ENCODE data around the gene RET. TPM values are rescaled to one million over a fixed set of nuclear protein-coding genes. Genes with fewer than 3 reads are reported as not detected.

Gene RET
- polyA plus RNA-seq, 3 donors: 18.8 to 43.4 (median 23.8) TPM

DNA sequence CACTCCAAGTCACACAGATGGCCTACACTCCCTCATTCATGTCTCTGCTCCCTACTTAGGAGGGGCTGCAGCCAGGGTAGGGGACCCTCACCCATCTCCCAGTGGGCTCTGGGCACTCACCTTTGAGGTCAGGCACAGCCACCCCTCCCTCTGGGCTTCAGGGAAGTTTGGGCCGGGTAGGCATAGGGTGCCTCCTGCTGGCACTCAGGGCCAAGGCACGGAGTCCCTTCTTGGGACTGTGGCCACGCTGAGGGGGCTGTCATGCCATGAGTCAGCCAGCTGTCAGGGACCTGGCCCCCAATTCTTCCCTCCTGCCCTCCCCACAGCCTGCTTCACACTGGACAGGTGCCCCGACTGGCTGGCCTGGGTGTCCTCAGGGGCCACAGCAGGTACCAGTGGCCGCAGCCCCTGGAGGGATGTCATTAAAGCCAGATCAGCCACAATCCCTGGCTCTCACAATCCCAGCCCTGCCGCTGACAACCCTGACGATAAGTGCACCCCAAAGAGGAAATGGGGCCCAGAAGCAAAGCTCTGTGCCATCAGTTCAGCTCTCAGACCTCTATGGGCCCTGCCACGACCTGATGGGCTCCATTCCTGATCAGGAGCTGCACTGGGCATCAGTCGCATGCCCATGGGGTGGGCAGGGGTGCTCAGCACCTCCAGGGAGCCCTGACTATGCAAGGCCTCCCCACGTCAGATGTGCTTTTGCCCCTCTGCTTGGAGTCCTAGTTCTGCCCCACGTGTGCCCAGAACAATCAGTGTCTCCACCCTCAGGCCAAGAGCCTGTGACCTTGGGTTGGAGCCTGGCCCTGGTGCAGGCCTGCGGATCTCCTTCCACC is 34.1 kb upstream of the RET start:
- no peak for DNase-seq (ENCODE audit: extremely low read depth in 1 of 11, low read depth in 9 of 11, low spot score in 4 of 11)

DNA sequence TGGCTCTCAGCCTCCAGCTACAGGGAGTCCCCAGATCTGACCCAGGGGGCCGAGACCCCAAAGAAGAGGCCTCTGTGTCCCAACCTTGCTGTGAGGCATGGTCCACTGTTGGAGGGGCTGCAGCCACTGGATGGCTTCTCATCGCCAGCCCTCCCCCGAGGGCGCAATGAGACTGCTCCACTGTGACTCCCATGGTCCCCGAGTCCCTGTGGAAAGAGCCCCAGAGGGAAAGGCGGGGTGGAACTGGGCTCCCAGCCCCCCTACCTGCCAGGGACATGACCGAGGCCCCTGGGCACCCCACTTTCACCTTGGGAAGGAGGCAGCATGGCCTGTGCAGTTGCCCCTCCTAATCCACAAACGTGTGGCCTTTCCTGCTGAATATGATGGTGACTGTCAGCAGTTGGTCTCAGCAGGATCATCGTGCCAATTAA is 33.5 kb upstream of the RET start:
- no peak for DNase-seq (ENCODE audit: extremely low read depth in 1 of 11, low read depth in 9 of 11, low spot score in 4 of 11)

DNA sequence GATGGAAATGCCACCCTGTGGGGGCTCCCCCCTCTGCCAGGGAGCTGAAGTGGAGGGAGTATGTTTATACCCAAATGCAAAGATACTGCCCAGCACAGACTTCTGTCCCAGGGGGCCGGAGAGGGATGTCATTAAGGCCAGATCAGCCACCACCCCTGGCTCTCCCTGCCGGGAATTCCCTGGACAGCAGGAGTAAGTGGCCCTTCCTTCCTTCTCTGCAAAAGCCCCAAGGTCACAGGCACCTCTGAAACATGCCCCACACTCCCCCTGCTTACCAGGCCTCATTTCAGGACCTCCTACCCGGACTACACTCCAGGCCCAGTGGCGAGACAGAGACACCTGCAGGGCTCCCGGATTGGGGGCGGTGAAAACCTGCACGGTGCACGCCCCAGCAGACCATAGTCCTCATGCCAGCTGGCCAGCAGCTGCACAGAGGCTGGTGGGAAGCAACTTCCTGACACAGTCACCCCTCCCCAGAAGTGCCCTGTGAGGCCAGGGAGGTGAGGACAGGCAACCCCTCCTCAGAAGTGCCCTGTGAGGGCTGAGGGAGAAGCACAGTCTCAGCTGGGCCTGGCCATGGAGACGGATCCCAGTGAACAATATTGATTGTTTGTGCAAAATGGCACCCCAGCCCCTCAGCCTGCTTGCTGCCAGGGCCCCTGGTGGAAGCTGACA is 33.0 kb upstream of the RET start:
- no peak for DNase-seq (ENCODE audit: extremely low read depth in 1 of 11, low read depth in 9 of 11, low spot score in 4 of 11)

DNA sequence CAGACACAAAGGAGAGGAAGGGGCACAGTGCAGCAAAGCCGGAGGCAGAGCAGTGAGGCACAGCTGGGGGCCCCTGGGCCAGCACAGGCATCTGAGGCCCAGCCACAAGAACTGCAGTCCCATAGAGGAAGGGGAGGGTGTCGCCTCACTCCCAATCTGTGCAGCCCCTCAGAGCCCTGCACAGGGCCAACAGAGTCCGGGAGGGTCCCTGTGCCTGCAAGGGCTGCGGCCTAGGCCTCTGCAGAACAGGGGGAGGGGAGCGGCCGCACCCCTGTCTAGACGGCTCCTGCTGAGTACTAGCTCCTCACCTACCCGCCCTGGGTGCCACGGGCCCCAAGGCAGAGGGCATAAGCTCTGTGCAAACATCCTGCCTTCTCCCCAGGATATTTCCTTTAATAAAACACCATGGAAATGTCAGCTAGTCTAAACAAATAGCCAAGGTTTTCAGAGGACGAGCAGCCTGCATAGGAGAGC is 32.4 kb upstream of the RET start:
- DNase-seq (ENCODE audit: extremely low read depth in 1 of 11, low read depth in 9 of 11, low spot score in 4 of 11): no peak

DNA sequence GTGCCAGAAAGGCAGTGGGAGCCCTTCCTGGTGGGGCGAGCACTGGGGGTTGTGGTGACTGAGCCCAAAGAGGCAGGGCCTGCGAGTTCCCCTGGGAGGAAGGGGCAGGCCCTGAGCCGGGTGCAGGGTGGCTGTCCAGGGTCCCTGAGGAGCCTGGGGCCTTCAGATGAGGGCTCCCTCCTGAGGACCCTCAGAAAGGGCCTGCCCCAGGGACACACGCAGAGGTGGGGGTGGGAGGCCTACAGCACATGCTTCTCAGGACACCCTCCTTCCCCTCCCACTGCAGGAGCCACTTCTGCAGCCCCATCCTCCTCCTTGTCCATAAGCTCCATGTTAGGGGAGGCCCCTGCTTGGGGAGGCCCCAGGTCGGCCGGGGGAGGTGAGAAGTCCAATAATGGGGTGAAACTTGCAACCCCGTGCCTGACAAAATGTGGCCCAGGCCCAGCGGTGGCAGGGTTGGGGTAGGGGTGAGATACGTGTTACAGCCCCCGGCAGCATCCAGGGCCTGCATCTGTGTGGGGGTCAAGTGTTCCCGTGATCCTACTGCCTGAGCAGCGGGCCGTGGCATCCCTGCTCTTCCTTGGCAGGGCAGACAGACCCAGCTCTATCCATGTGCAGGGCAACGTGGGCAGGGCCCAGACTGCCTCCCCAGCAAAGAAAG is 31.8 kb upstream of the RET start:
- no peak for DNase-seq (ENCODE audit: extremely low read depth in 1 of 11, low read depth in 9 of 11, low spot score in 4 of 11)

DNA sequence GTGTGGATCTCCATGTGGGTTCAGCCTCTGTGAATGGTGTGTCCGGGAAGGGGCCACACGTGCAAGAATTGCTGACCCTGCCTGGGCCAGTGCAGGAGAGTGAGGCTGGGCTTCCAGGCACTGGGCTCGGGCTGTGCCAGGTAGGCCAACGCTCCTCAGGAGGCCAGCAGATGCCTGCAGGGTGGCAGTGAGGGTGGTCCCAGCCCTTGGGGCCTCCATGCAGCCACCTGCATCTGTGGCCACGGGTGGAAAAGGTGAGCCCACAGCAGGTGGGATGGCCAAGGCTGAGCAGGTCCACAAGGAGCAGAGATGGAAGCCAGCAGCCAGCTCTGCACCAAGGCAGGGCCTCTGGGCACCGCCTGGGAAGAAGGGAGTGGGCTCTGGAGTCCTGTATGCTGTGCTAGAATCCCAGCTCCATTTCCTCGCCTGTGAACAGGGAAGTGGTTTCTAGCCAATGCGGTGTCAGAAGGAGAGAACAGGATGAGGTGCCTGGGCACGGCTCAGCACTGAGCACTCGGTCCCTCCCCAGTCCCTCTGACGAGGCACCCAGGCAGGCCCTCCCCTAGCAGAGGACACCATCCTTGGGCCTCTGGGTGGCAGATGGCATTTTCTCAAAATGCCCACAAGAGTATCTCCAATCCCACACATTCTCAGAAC is 31.1 kb upstream of the RET start:
- no peak for DNase-seq (ENCODE audit: extremely low read depth in 1 of 11, low read depth in 9 of 11, low spot score in 4 of 11)

DNA sequence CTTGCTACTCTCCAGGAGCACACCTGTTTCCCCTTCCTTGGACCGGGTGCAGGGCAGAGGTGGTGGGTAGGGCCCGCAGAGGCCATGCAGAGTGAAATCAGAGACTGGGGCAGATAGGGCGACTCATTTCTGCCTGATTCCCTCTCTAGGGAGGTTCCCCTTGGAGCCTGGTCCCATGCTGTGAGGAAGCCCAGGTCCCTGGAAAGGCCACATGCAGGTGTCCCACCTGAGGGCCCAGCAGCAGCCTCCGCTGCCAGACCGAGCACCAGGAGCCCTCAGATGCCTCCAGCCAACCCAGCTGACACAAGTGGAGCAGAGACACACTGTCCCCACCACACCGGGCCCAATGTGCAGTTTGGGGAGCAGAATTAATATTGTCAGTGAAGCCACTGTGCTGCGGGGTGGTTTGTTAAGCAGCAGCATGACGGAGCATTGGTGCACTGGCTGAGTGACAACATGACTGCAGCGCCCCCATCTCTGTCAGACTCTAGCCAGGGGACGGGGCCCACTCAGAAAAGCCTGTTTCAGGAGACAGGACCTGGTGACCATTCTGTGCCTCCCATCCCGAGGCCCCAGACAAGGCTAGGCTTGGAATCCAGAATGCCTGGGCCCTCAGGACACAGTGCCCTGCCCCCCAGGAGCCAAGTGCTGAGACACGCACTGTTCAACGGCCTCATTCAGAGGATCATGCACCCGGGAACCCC is 30.4 kb upstream of the RET start:
- no peak for DNase-seq (ENCODE audit: extremely low read depth in 1 of 11, low read depth in 9 of 11, low spot score in 4 of 11)

DNA sequence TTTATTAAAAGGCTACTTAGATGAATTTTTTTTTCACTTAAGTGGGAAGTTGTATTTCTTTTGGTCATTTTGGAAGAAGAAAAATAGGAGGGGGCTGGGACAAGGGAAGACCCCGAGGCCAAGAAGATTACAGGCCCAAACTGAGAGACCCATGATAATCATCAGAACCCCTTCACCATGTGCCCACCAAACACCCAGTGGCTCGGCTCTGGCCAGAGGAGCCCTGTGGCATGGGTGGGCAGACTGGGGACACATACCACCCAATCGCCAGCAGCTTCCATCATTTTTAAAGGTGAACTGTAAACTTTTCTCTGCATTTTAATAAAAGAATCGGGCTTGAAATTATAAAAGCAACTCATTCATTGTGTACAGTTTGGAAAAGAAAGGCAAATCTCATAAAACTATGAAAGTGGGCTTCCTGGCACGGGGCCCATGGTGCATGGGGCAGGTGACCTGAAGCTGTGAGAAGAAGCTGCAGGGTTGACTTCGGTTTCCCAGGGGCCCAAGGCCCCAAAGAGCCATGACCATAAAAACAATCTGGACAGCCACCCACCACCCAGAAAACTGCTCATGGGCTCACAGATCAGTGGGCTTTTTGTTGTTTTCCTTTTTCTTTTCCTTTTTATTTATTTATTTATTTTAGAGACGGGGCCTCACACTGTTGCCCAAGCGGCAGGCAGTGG is 29.4 kb upstream of the RET start:
- no peak for DNase-seq (ENCODE audit: extremely low read depth in 1 of 11, low read depth in 9 of 11, low spot score in 4 of 11)

DNA sequence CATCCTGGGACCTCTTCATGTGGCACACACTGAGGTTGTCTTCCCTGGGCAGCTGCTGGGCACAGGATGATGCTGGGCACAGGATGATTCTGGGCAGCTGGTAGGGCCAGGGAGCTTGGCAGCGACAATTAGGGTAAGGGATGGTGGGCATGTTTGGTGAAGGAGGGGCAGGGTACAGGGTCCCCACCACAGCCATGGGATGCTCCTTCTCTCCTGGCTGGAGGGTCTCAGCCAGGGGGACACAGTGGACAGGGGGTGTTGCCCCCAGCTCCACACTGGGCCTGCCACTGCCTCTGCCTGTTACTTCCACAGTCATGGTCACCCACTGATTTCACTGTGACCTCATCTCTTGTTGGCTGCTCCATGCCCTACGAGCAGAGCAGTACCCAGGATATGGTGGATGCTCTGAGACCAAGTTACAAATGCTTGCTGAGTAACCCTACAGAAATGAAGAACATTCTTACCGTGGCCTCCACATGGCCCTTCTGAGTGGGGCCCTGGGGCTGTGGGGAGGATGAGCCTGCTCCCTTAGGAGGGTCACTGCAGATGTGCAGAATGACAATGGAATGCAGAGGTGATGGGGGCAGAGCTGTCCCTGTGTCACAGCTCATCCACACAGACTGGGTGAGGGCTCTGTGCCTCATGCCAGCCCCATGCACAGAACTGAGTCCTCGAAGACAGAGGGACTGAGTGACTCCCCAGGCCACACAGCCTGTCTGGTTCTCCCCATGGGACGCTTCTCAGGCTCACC is 28.4 kb upstream of the RET start:
- no peak for DNase-seq (ENCODE audit: extremely low read depth in 1 of 11, low read depth in 9 of 11, low spot score in 4 of 11)

DNA sequence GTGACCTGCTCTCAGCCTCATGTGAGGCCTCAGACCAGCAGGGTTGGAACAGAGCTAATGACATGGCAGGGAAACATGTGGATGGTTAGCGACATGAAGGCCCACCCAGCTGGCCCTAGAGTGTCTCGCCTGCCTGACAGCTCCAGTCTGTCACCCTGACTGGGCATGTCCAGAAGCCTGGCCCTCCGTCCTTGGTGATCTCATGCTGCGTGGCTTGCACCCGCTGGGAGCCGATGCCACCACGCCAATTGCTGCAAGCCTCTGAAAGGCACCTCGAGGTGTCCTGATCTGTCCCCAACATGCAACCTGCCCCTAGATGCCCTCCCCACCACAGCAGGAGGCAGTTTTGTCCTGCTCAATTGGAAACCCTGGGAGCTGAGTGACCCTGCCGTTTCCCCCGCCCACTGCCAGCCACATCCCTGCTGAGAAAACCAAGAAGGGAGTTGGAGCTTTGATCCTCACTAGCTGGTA is 27.8 kb upstream of the RET start:
- no peak for DNase-seq (ENCODE audit: extremely low read depth in 1 of 11, low read depth in 9 of 11, low spot score in 4 of 11)

DNA sequence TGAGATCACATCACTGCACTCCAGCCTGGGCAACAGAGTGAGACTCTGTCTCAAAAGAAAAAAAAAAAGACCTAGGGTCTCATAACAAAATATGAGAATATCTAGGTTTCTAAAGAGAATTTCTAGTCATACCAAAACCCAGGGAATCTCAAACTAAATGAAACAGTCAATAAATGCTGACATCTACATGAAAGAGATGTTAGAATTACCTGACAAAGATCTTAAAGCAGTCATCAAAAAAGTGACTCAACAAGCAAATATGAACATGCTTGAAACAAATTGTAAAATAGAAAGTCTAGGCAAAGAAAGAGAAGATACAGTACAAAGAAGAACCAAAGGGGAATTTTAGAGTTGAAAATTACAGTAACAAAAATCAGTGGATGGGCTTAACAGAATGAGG is 26.9 kb upstream of the RET start:
- no peak for DNase-seq (ENCODE audit: extremely low read depth in 1 of 11, low read depth in 9 of 11, low spot score in 4 of 11)

DNA sequence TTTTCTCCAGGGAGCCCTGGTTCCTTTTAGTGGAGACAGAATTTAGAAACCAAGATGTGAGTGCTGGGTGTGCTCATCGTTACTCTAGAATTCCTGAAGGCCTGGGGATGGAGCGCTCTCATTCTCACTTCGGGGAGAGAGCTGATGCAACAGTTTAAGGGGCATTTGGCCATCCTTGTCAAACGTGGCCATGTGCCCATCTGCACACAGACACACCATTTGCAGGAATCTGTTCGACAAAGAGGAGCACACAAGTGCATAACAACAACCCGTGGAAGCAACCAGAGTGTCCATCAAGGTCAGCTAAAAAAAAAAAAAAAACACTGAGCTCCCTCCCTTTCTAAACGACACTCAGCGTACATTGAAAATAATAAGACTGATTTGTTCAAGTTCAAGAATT is 23.0 kb upstream of the RET start:
- no peak for DNase-seq (ENCODE audit: extremely low read depth in 1 of 11, low read depth in 9 of 11, low spot score in 4 of 11)

DNA sequence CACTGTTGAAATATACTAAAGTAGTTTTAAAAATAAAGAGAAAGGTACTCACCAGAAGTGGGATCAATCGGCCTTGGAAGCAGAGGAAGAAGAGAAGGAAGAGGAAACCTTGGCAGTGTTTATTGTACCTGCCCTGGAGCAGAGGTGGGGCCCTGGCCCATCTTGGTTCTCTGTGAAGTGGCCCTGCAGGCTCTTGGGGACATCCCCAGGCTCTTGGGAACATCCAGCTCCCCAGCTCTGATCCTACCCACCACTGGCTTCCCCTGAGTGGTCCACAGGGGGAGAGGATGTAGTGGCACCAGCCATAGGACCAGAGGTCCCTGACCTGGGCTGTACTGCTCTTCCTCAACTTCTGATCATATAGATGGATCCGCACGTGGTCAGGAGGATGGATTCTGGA is 22.3 kb upstream of the RET start:
- DNase-seq (ENCODE audit: extremely low read depth in 1 of 11, low read depth in 9 of 11, low spot score in 4 of 11): no peak

DNA sequence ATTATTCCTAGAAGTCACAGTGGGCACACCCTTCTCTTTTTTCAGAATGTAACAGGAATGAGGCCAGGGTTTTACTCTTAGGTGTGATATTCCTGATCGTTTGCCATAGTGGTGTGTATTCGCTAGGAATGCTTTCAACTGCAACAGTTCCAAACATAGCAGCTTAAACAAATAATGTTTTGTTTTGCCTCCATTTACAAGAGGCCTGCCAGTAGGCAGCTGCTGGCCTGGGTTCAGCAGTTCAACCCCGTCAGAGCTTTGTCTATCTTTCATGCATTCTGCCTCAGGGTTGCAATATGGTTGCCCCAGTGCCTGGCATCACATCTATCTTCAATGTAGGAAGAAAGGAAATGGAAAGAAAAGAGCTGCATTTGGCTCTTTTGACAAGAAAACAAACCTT is 21.7 kb upstream of the RET start:
- no peak for DNase-seq (ENCODE audit: extremely low read depth in 1 of 11, low read depth in 9 of 11, low spot score in 4 of 11)

DNA sequence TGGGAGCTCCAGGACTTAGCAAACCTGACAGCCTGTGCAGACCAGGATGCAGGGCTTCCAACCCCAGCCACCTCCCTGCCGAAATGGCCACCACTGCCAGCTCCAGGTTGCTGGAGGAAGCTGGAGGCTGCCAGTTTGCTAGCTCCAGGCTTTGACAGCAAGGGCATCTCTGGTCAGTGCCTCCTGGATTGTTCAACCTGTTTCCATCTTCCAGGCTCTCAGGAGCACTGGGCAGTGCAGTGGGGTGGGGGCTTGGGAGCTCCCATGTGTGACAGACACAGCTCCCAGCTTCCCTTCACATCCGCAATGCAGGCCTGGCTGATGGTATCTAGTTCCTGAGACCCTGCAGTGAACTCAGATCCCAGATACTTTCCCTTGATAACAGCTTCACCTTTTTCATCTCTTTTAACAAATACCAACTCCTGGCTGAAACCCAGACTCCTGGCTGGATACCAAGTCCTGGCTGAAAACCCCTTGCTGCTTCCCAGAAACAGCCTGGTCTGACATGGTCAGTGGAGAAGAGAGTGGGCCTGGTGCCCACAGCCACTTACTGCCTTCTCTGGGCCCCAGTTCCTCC is 20.8 kb upstream of the RET start:
- no peak for DNase-seq (ENCODE audit: extremely low read depth in 1 of 11, low read depth in 9 of 11, low spot score in 4 of 11)

DNA sequence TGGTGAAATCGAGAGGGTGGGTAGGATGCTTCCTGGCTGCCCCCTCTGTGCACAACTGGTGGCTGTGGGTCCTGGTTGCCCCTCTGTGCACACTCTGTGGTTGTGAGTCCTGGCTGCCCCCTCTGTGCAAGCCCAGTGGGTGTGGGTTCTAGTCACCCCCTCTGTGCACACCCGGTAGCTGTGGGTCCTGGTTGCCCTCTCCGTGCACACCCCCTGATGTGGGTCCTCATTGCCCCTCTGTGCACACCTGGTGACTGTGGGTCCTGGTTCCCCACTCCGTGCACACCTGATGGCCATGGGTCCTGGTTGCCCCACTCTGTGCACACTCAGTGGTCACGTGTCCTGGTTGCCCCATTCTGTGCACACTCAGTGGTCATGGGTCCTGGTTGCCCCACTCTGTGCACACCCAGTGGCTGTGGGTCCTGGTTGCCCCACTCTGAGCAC is 20.3 kb upstream of the RET start:
- DNase-seq (ENCODE audit: extremely low read depth in 1 of 11, low read depth in 9 of 11, low spot score in 4 of 11): no peak

DNA sequence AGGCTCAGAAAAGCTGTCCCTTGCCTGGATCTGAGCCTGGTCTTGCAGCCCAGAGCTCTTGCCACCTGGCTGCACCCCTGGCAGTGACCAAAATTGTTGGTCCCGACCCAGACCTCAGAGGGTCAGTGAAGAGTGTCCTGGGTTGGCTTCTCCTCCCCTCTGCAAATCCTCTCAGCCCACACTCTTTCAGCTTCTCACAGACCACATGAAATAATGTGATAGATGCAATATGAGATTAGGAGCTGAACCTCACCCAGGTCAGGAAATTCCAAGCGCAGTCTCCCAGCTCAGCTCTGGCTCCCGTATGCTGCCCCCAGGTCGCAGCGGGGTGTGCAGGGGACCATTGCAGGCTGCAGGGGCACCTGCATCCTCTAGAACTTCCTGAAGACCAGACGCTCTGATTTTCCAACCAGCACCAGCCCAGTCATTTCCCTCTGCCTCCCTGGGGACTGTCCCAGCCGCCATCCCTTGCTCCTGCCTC is 19.6 kb upstream of the RET start:
- DNase-seq (ENCODE audit: extremely low read depth in 1 of 11, low read depth in 9 of 11, low spot score in 4 of 11): no peak

All from renal cortex interstitium (tissue), 11 donors.